HG03457 (cell line): ENCODE data around the gene SKP1.
"Not testable (repeated sequence)": the region's sequence is repeated elsewhere in the genome, so short reads cannot be mapped to it uniquely, and the experiment has no call there.

Source experiments
- ATAC-seq: cut with Tn5 transposase; IDR thresholded peaks from one replicate; pipeline ENCODE4 v1.9.1; 2021; ENCODE audit warnings: moderate number of reproducible peaks; ENCODE audit not compliant: unreplicated experiment

The SKP1 gene

DNA sequence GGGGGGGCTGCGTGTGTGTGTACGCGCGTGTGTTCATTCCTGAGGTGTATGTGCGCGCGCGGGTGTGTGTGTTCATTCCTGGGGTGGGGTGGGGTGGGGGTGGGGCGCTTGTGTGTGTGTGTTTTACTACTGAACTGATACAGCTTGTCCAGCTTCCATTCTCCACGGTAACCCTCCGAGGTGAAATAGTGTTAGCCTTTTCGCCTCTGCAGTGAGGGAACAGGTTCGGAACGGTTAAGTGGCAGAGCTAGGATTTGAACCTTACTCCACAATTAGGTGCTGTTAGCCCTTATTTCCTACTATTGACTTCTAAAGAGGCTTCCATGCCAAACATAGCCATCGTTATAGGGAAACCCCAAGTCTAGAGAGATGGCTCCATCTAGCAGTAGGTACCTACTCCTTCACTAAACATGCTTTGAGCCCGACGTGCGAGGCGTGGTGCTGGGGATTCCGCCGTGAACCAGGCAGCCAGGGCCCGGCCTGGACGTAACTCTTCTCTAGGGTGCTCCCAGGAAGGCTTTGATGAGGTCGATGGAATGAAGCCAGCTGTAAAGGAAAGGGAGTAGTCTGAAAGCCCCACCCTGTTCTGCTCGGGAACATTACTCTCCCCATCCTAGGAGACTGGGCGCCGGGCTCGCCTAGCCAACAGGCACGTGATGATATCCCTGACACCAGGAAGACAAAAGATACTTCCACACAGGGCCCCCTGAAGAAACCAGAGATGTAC is 782 bp upstream of the SKP1 start:
- ATAC-seq, result no peak

DNA sequence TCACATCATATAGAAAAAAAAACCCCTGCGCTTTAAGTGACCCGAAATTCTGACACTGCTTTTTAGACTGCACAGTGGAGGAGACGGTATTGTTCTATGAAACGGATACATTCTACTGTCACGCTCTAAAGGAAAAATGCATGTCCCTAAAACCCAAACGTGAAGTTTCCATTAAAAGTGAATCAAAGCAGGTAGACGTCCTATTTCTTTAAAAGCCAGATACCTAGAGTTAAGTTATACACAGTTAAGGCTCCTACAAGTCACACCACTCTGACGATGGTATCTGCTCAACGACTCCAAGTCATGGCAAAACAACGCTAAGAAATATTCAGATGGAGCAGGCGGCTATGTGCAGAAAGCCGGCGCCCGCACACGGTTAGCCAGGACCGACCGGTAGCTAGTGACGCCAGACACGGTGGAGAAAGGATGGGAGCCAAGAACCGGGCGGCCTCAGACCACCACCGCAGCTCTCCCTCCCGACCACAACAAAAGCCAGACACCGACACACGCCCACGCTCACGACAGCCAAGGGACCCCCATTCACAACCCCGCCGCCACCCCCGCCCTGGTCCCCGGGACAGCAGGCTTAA is 734 bp downstream of the SKP1 start:
- peak; percentile 9 for ATAC-seq

DNA sequence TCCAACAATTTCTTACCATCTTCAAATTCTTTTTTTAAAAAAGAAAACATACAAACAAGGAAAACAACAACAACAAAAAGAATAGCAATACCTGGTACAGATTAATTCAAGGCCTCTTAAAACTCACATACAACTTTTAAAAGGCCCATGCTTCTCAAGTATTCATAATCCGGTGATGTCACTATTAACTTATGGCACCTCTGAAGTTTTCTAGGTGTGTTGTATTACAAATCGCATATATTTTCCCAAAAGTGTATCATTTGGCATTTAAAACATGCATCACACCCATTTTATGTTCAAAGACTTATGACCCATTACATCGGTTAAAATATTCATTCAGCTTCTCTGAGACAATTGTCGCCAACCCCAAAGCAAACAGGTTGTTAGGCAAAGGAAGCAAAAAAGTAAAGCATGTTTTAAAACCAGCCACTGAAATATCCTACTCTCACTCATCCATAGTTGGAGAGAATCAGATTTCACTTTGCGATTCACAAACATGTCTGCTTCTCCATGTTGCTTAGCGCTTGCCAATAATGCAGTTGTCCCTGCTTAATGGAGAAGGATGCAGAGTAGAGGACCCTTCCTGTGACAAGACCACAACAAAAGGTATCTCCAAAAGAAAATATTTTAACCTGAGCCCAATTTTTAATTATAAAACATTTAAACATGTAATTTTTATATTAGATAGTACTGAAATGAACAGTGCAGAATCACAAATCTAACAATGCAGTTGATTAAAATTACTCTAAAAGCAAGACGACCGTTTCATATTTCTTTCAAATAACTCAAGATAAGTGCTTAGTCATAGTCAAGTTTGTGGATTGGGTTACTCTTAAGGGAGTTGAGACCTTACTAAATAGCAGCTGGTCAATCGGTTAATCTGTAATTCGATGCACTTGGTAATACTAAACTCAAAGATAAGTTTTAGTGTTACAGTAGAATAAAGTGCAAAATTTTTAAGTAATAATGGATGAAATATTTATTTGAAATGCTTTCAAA is 1.6 kb downstream of the SKP1 start:
- no peak for ATAC-seq

DNA sequence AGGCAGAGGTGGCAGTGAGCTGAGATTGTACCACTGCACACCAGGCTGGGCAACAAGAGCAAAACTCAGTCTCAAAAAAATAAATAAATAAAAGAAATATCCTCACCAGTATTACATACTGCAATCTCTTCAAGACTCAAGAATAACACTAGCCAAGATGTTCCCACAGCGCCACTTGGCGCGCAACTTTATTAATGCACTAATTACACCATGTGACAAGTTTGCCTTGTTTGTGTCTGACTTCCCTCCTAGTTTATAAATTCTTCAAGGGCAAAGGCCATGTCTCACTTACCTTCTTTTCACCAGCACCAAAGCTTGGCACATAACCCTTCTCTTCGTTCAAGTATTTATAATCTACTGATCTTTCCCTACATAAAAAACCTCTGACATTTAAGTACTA is 4.8 kb downstream of the SKP1 start:
- no peak for ATAC-seq

DNA sequence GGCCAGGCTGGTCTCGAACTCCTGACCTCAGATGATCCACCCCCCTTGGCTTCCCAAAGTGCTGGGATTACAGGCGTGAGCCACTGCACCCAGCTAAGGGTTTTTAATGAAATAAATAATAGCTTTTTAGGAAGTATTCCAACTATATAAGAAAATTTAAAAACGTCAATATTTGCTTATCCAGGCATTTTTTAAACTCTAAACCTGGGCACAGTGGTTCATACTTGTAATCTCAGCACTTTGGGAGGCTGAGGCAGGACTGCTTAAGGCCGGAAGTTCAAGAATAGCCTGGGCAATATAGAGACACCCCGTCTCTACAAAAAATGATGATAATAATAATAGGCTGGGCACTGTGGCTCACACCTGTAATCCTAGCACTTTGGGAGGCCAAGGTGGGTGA is 14.2 kb downstream of the SKP1 start:
- no peak for ATAC-seq

- ATAC-seq, result no peak
Observed at GRCh38 chr5:134161513-134162395, 15.0 kb downstream of the SKP1 start.

- no peak for ATAC-seq
Observed at GRCh38 chr5:134153657-134154056, 23.1 kb downstream of the SKP1 start.

DNA sequence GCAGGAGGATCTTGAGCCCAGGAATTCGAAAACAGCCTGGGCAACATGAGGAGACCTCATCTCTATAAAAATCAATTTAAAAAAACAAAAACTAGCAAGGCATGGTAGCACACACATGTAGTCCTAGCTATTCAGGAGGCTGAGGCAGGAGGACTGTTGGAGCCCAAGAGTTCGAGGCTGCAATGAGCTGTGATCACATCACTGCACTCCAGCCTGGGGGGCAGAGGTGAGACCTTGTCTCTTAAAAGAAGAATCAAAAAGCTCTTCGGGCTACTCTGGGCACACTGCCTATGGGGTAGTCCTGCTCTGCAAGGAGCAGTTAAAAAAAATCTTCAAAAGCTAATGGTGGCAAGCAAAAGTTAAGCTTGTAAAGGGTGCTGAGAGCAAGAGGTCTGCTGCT is 23.5 kb downstream of the SKP1 start:
- ATAC-seq, result no peak

DNA sequence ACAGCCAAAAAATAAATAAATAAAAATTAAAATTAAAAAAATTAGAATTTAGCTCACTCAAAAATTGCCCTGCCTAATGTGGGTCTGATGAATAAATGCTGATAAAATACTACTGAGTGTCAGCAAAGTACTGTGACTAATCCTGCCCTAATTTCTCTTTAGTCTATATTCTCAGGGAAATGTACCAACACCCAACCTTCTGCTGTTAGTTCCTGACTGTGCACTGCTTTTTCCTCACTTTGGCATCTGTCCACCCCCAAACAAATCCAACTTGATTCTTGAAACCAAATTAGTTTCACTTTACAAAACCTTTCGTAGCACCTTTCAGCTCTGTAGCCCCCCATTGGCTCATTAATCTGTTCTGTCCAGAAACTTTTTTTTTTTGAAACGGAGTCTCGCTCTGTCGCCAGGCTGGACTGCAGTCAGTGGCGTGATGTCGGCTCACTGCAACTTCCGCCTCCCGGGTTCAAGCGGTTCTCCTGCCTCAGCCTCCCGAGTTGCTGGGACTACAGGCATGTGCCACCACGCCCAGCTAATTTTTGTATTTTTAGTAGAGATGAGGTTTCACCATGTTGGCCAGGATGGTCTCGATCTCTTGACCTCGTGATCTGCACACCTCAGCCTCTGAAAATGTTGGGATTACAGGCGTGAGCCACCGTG is 24.4 kb downstream of the SKP1 start:
- ATAC-seq, result not testable (repeated sequence)

DNA sequence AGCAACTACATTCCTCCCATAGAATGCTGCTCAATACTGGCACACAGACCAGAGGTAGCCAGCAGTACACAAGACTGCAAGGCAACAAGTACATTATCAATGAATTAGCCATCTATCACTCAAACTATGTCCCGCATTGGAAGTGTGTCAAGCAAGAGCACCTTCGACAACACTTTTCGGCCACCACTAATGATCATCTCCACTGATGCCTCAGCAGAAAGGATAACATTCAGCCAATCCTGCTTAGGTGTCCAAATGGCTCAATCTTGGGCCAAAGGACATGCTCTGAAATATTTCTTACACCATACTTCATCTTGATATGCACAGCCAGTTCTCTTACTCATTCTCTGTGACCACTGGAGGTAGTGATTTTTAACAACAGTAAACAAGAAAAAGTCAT is 25.0 kb downstream of the SKP1 start:
- no peak for ATAC-seq

DNA sequence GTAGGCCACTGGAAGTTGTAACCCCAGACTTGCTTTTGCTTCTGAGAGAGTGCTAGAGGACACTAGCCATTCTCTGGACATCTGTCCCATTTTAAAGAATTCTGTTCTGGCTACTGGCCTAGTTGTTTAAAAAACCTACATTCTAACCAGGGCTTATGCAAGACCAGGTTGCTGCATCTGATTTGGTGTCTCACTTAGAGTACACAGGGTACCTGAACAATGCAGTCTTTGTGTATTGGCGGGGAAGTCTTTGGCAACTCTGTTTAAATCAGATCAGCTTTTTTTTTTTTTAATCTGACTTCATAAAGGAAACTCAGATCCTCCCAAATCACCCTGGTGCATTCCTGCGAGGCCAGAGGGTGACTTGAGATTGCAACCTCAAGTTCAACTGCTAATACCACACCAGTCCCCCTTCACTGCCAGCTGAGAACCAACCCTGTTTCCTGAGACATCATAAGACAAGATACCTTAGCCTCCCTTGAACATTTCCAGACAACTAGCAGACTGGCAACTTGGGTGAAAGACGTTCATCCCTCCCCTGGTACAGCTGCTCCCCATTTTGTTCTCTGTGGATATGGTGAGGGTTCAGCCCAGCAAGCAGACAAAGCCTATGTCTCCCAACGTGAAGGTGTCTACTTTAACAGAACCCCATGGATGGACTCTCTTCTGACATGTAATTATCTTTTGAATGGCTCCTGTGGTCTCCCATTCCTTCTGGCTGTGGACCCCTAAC is 27.0 kb downstream of the SKP1 start:
- no peak for ATAC-seq

DNA sequence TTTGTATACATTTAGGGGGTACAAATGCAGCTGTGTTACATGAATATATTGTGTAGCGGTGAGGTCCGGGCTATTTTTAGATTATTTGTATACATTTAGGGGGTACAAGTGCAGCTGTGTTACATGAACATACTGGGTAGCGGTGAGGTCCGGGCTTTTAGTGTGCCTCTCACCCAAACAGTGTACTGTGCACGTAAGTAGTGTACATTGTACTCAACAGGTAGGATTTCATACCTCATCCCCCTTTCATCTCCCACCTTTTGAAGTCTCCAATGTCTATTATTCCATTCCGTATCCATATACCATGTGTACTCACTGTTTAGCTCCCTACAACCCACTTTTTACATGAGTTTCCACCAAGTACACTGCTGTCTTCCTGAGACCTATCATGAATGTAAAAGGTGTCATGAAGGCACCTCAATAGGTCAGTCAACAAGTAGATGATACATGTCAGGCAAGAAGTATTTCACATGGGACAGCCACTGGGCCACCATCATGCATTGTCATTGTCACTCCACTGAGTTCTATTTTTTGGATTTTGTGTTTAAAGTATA is 27.7 kb downstream of the SKP1 start:
- ATAC-seq, result no peak

- ATAC-seq, result no peak
Observed at GRCh38 chr5:134148316-134148715, 28.4 kb downstream of the SKP1 start.

DNA sequence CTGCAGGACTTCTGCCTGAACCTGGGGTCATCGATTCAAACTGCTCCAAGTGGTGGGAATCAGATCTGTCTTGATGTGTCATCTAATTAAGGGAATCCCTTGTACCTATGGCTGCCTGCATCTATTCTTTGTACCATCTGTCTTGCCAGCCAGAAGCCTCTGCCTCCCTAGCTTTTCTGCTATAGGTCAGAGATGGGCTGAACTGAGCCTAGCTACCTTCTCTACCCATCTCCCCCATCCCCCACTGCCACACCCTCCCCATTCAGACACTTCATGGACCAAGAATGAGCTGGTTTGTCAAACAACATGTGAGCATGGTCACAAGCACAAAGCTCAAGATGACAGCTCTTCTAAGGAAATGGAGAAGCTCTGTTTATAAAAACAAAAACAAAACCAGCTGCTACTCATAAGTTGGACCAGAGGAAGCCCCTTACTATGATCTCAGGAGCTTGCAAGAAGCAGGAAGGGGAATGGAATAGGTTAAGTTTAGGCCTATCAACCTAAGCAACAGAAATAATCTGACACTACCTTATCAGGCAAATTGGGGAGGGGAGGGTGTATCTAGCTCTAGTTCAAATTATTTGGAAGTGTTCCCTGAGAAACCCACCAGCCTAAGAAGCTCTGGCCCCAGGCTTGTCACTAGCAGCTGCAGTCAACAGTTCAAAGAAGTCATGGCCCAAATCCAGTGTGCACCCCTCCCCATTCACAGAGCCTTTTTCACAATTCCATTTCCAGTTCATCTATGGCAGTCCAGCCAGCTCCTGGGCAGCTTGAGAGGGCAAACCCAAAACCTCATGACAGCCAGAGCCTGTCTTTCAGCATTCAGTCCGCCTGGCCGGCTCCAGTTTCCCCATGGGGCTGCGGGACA is 29.9 kb downstream of the SKP1 start:
- no peak for ATAC-seq

GRCh38 chr5:134145779-134146581 is 30.8 kb downstream of the SKP1 start:
- no peak for ATAC-seq

GRCh38 chr5:134145041-134145757 is 31.6 kb downstream of the SKP1 start:
- ATAC-seq, result no peak
